ENCODE data around the gene PPARD.
"Not testable (repeated sequence)": the region's sequence is repeated elsewhere in the genome, so short reads cannot be mapped to it uniquely, and the experiment has no call there.

PPARD gene

GRCh38 chr6:35386989-35387388 lies 44.6 kb downstream of the PPARD start:
- DNase-seq: no peak

- DNase-seq: no peak
Observed at GRCh38 chr6:35388030-35388429, 45.7 kb downstream of the PPARD start.

GRCh38 chr6:35388772-35389352 lies 46.5 kb downstream of the PPARD start:
- no peak for DNase-seq

GRCh38 chr6:35389386-35389785 lies 47.0 kb downstream of the PPARD start:
- DNase-seq: not testable (repeated sequence)

GRCh38 chr6:35391240-35391968 lies 49.0 kb downstream of the PPARD start:
- DNase-seq: no peak

- no peak for DNase-seq
Observed at GRCh38 chr6:35392111-35392702, 49.8 kb downstream of the PPARD start.

- no peak for DNase-seq
Observed at GRCh38 chr6:35392773-35393672, 50.7 kb downstream of the PPARD start.

- no peak for DNase-seq
Observed at GRCh38 chr6:35396991-35397390, 54.6 kb downstream of the PPARD start.

GRCh38 chr6:35397806-35398418 lies 55.6 kb downstream of the PPARD start:
- DNase-seq: no peak

- DNase-seq: no peak
Observed at GRCh38 chr6:35398526-35398925, 56.2 kb downstream of the PPARD start.

- no peak for DNase-seq
Observed at GRCh38 chr6:35400111-35400510, 57.8 kb downstream of the PPARD start.

- no peak for DNase-seq
Observed at GRCh38 chr6:35400901-35401311, 58.5 kb downstream of the PPARD start.

GRCh38 chr6:35401514-35401913 lies 59.2 kb downstream of the PPARD start:
- DNase-seq: no peak

- DNase-seq: no peak
Observed at GRCh38 chr6:35402136-35402855, 59.9 kb downstream of the PPARD start.

- DNase-seq: no peak
Observed at GRCh38 chr6:35402856-35403191, 60.5 kb downstream of the PPARD start.

GRCh38 chr6:35403544-35404442 lies 61.4 kb downstream of the PPARD start:
- DNase-seq: no peak

- no peak for DNase-seq
Observed at GRCh38 chr6:35406711-35407485, 64.5 kb downstream of the PPARD start.

- DNase-seq: no peak
Observed at GRCh38 chr6:35409245-35409644, 66.9 kb downstream of the PPARD start.

GRCh38 chr6:35410131-35410530 lies 67.8 kb downstream of the PPARD start:
- no peak for DNase-seq

- no peak for DNase-seq
Observed at GRCh38 chr6:35411066-35411465, 68.7 kb downstream of the PPARD start.
